H9 (cell line): ENCODE data around the gene THAP5. TPM values are rescaled to one million over a fixed set of nuclear protein-coding genes. Genes with fewer than 3 reads are reported as not detected.

Experiments
- DNase-seq: peaks from one replicate; pipeline ENCODE4 v3.0.0-alpha.2; 2017
- H2AFZ ChIP-seq: one replicate; pipeline ENCODE4 v1.6.1; 2013; ENCODE audit warnings: mild to moderate bottlenecking, low read length, control low read depth, moderate library complexity
- H2AK5ac ChIP-seq: 2 replicates; pipeline ENCODE4 v1.6.1; 2013; ENCODE audit warnings: low read length, control low read depth, mixed read lengths; ENCODE audit not compliant: insufficient read length
- H2BK120ac ChIP-seq: one replicate; pipeline ENCODE4 v1.6.1; 2013; ENCODE audit warnings: low read depth, mild to moderate bottlenecking, low read length, control low read depth, inconsistent platforms; ENCODE audit not compliant: poor library complexity, severe bottlenecking
- H2BK12ac ChIP-seq: 2 replicates; pipeline ENCODE4 v1.6.1; 2013; ENCODE audit warnings: low read length, control low read depth, mixed read lengths, low read depth; ENCODE audit not compliant: insufficient read length
- H2BK15ac ChIP-seq: 2 replicates; pipeline ENCODE4 v1.6.1; 2013; ENCODE audit warnings: low read depth, low read length, control low read depth
- H2BK20ac ChIP-seq: one replicate; pipeline ENCODE4 v1.6.1; 2013; ENCODE audit warnings: low read depth, mild to moderate bottlenecking, low read length, control low read depth, inconsistent platforms; ENCODE audit not compliant: poor library complexity, severe bottlenecking
- H2BK5ac ChIP-seq: 2 replicates; pipeline ENCODE4 v1.6.1; 2013; ENCODE audit warnings: low read length, control low read depth, mixed read lengths; ENCODE audit not compliant: insufficient read length
- H3K14ac ChIP-seq: 2 replicates; pipeline ENCODE4 v1.6.1; 2013; ENCODE audit warnings: low read length, control low read depth; ENCODE audit not compliant: insufficient read depth
- H3K18ac ChIP-seq: 2 replicates; pipeline ENCODE4 v1.6.1; 2013; ENCODE audit warnings: low read depth, mild to moderate bottlenecking, mixed read lengths, low read length, control low read depth; ENCODE audit not compliant: insufficient read length
- H3K23ac ChIP-seq: 2 replicates; pipeline ENCODE4 v1.6.1; 2013; ENCODE audit warnings: low read length, control low read depth, mixed read lengths, low read depth; ENCODE audit not compliant: insufficient read length
- H3K23me2 ChIP-seq: 2 replicates; pipeline ENCODE4 v1.6.1; 2013; ENCODE audit warnings: low read depth, mild to moderate bottlenecking, mixed read lengths, low read length, control low read depth; ENCODE audit not compliant: insufficient read length, poor library complexity, severe bottlenecking
- H3K27ac ChIP-seq: 2 replicates; pipeline ENCODE4 v1.5.1; 2013; ENCODE audit warnings: low read length, control low read depth, mixed read lengths, low read depth; ENCODE audit not compliant: insufficient read length
- H3K27me3 ChIP-seq: 2 replicates; pipeline ENCODE4 v1.6.1; 2013; ENCODE audit warnings: low read length, control low read depth, inconsistent platforms; ENCODE audit not compliant: insufficient read depth
- H3K4ac ChIP-seq: 2 replicates; pipeline ENCODE4 v1.6.1; 2013; ENCODE audit warnings: low read depth, mild to moderate bottlenecking, control low read depth, inconsistent platforms, low read length, moderate library complexity
- H3K4me1 ChIP-seq: 2 replicates; pipeline ENCODE4 v1.6.1; 2013; ENCODE audit warnings: low read length, control low read depth, inconsistent platforms; ENCODE audit not compliant: insufficient read depth
- H3K4me2 ChIP-seq: 2 replicates; pipeline ENCODE4 v1.6.1; 2013; ENCODE audit warnings: low read length, control low read depth, mixed read lengths; ENCODE audit not compliant: insufficient read length, insufficient read depth
- H3K56ac ChIP-seq: 2 replicates; pipeline ENCODE4 v1.6.1; 2013; ENCODE audit warnings: low read depth, mild to moderate bottlenecking, mixed read lengths, low read length, control low read depth; ENCODE audit not compliant: insufficient read length
- H3K79me1 ChIP-seq: 2 replicates; pipeline ENCODE4 v1.6.1; 2013; ENCODE audit warnings: low read depth, mild to moderate bottlenecking, moderate library complexity, low read length, control low read depth, inconsistent platforms; ENCODE audit not compliant: insufficient read depth, poor library complexity, severe bottlenecking
- H3K79me2 ChIP-seq: 2 replicates; pipeline ENCODE4 v1.6.1; 2013; ENCODE audit warnings: low read length, control low read depth, inconsistent platforms; ENCODE audit not compliant: insufficient read depth
- H3K9ac ChIP-seq: 2 replicates; pipeline ENCODE4 v1.6.1; 2013; ENCODE audit warnings: low read length, control low read depth, mixed read lengths; ENCODE audit not compliant: insufficient read length; ENCODE audit errors: extremely low read depth
- H3K9me3 ChIP-seq: one replicate; pipeline ENCODE4 v1.6.1; 2013; ENCODE audit warnings: low read depth, low read length, inconsistent platforms; ENCODE audit not compliant: control insufficient read depth
- H3T11ph ChIP-seq: one replicate; pipeline ENCODE4 v1.6.1; 2013; ENCODE audit warnings: mild to moderate bottlenecking, low read length, control low read depth, inconsistent platforms
- H4K20me1 ChIP-seq: one replicate; pipeline ENCODE4 v1.6.1; 2013; ENCODE audit not compliant: control insufficient read depth, insufficient read length, insufficient read depth
- H4K5ac ChIP-seq: 2 replicates; pipeline ENCODE4 v1.6.1; 2013; ENCODE audit warnings: low read depth, mild to moderate bottlenecking, mixed read lengths, low read length, control low read depth; ENCODE audit not compliant: insufficient read length
- H4K8ac ChIP-seq: replicated peaks from 2 replicates; pipeline ENCODE4 v1.6.1; 2013; ENCODE audit warnings: low read length, control low read depth, mixed read lengths, low read depth; ENCODE audit not compliant: insufficient read length
- H4K91ac ChIP-seq: 2 replicates; pipeline ENCODE4 v1.6.1; 2013; ENCODE audit warnings: low read depth, mild to moderate bottlenecking, moderate library complexity, mixed read lengths, low read length, control low read depth; ENCODE audit not compliant: insufficient read length
- H3K27ac Mint-ChIP-seq, 3 experiments: 2 replicates in 2 of 3; 3 replicates in 1 of 3; pipeline ENCODE4 v1.8.0; 2020 to 2021; ENCODE audit warnings: mixed read lengths in 3 of 3, mild to moderate bottlenecking in 1 of 3, moderate library complexity in 1 of 3
- H3K27me3 Mint-ChIP-seq: 2 replicates; pipeline ENCODE4 v1.8.0; 2021; ENCODE audit warnings: low read depth, mild to moderate bottlenecking, moderate library complexity, mixed read lengths
- H3K36me3 Mint-ChIP-seq, 3 experiments: 2 replicates in 2 of 3; 3 replicates in 1 of 3; pipeline ENCODE4 v1.8.0; 2020 to 2021; ENCODE audit warnings: low read depth in 3 of 3, mixed read lengths in 3 of 3; ENCODE audit not compliant: insufficient read depth in 1 of 3
- H3K4me1 Mint-ChIP-seq, 2 experiments: 2 replicates each; pipeline ENCODE4 v1.8.0; 2020; ENCODE audit warnings: mixed read lengths in 2 of 2
- H3K4me3 Mint-ChIP-seq, 2 experiments: 2 replicates in 1 of 2; 3 replicates in 1 of 2; pipeline ENCODE4 v1.8.0; 2020 to 2021; ENCODE audit warnings: mild to moderate bottlenecking in 2 of 2, mixed read lengths in 2 of 2, moderate library complexity in 1 of 2
- H3K9me3 Mint-ChIP-seq, 2 experiments: 2 replicates in 1 of 2; 3 replicates in 1 of 2; pipeline ENCODE4 v1.8.0; 2020; ENCODE audit warnings: mild to moderate bottlenecking in 2 of 2, mixed read lengths in 2 of 2, moderate library complexity in 1 of 2
- CTCF ChIP-seq: fragments of 200-600 bp; sonication (generic); conservative IDR thresholded peaks from 3 replicates; pipeline ENCODE4 v1.8.0; 2021; ENCODE audit warnings: antibody characterized with exemption, mild to moderate bottlenecking
- WGBS: extraction: QIAGEN DNeasy Blood & Tissue Kit; methylation state at CpG from one replicate; pipeline ENCODE4 v1.1.7; 2013; ENCODE audit warnings: missing lambda C conversion rate, low lambda C conversion rate, mixed read lengths; ENCODE audit not compliant: insufficient read length; ENCODE audit errors: extremely low coverage; 5-methylcytosine and 5-hydroxymethylcytosine counted together
- total RNA-seq: library from RNA; stranded (reverse); gene quantifications from 2 replicates; pipeline ENCODE4 v1.2.1, GENCODE V29; 2021

Gene THAP5
- total RNA-seq, 1 experiment from 2014 or later = 20.6 TPM

DNA sequence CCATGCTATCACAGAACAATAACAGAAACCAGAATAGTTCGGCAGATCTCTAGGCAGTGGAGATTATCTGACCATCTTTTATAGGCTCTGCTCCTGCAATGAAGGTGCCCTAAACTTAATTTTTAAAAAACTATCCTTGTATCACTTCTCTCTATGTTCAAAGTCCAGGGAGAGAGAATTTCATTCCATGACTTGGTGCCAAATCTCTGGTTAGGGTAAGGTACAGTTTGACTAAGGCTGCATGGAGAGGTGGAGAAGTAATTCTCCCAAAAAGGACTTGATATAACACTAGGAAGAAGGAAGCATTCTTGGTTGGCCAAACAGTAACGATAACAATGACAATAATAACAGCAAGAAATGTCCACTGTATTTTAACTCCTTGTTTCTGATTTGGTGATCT, 40.1 kb upstream of the THAP5 start:
- Histone ChIP-seq H4K20me1 (no peaks in the 10 kb centered on the region), H3K79me1 (no peaks in the 10 kb centered on the region), H2AFZ (no peak overlapping the region), H3T11ph (no peak overlapping the region), H2BK20ac (no peak overlapping the region), H3K4me1 (0 out of 2 replicates have a peak, but pooled peaks cover under 1% of the 10 kb centered on the region), H2BK12ac (no peak overlapping the region), H2AK5ac (no peak overlapping the region), H4K91ac (no peak overlapping the region), H3K4me2 (no peak overlapping the region), H3K14ac (no peak overlapping the region), H4K5ac (no peak overlapping the region), H3K9me3 (no peaks in the 10 kb centered on the region), H3K9ac (no peak overlapping the region), H3K27ac (no peak overlapping the region), H3K56ac (no peak overlapping the region), H2BK15ac (no peak overlapping the region), H3K27me3 (no peaks in the 10 kb centered on the region), H3K23ac (no peak overlapping the region), H4K8ac (no peak overlapping the region), H3K79me2 (no peaks in the 10 kb centered on the region), H3K4ac (no peak overlapping the region), H2BK5ac (no peak overlapping the region), H2BK120ac (no peak overlapping the region), H3K18ac (no peak overlapping the region), H3K23me2 (no peaks in the 10 kb centered on the region)
- no peak for DNase-seq
- TF ChIP-seq CTCF = no peak
- no CpG with 5 or more reads among the region's 2 CpGs for WGBS
- no peaks in the 10 kb centered on the region; a peak in 1 of 5 replicates for H3K9me3 Mint-ChIP-seq
- no peak overlapping the region for H3K27ac Mint-ChIP-seq
- no peaks in the 10 kb centered on the region for H3K36me3 Mint-ChIP-seq
- H3K4me1 Mint-ChIP-seq = peaks cover 11 to 17% of the 10 kb centered on the region in 2 experiments
- no peak overlapping the region for H3K4me3 Mint-ChIP-seq
- H3K27me3 Mint-ChIP-seq = no peaks in the 10 kb centered on the region
